Common myeloid progenitor, CD34-positive (primary cell): ENCODE measurements around the gene ZFR.

ENCODE experiments used
- CTCF ChIA-PET: fragments of 350-600 bp; sonication (Branson Sonifier 250); formaldehyde crosslinking; loops from one replicate; lab custom pipeline; 2021; ENCODE audit warnings: antibody characterized with exemption; lab: Charles Lee
- POLR2A ChIA-PET: fragments of 350-600 bp; sonication (Branson Sonifier 250); formaldehyde crosslinking; loops from one replicate; lab custom pipeline; 2021; ENCODE audit warnings: antibody characterized with exemption; lab: Charles Lee
- DNase-seq, 3 donors: peaks; one replicate each; pipeline versions ENCODE4 v3.0.0 to v3.0.0-alpha.2; 2013
- H3K27ac ChIP-seq, 2 experiments: 1 replicate in 1 of 2; 2 replicates in 1 of 2; pipeline ENCODE4 v1.7.0; 2013; ENCODE audit warnings: inconsistent platforms in 2 of 2, low read length in 2 of 2, mild to moderate bottlenecking in 2 of 2, low read depth in 1 of 2, moderate library complexity in 1 of 2; ENCODE audit not compliant: severe bottlenecking in 2 of 2, insufficient read depth in 1 of 2, poor library complexity in 1 of 2
- H3K27me3 ChIP-seq, 5 experiments: replicated peaks in 2 of 5; 1 replicate in 3 of 5; 2 replicates in 2 of 5; pipeline versions ENCODE4 v1.6.1 to v1.7.0; 2013; ENCODE audit warnings: low read length in 4 of 5, mild to moderate bottlenecking in 2 of 5, moderate library complexity in 2 of 5, inconsistent platforms in 1 of 5; ENCODE audit not compliant: insufficient read depth in 5 of 5, control insufficient read depth in 4 of 5
- H3K36me3 ChIP-seq, 4 experiments: 1 replicate in 2 of 4; 2 replicates in 2 of 4; pipeline versions ENCODE4 v1.6.1 to v1.7.0; 2013; ENCODE audit warnings: low read length in 3 of 4, control low read depth in 1 of 4, mild to moderate bottlenecking in 1 of 4; ENCODE audit not compliant: control insufficient read depth in 4 of 4, insufficient read depth in 4 of 4
- H3K4me1 ChIP-seq, 4 experiments: 1 replicate in 3 of 4; 2 replicates in 1 of 4; pipeline versions ENCODE4 v1.6.1 to v1.7.1; 2013; ENCODE audit warnings: low read length in 3 of 4, mild to moderate bottlenecking in 3 of 4, control low read depth in 1 of 4, inconsistent platforms in 1 of 4, moderate library complexity in 1 of 4; ENCODE audit not compliant: control insufficient read depth in 4 of 4, insufficient read depth in 4 of 4; ENCODE audit errors: control extremely low read depth in 1 of 4
- H3K4me3 ChIP-seq, 7 experiments: 1 replicate in 4 of 7; 2 replicates in 3 of 7; pipeline versions ENCODE4 v1.5.1 to v1.7.0; 2013; ENCODE audit warnings: mild to moderate bottlenecking in 7 of 7, low read length in 6 of 7, moderate library complexity in 6 of 7, inconsistent platforms in 2 of 7, low read depth in 2 of 7, control low read depth in 1 of 7; ENCODE audit not compliant: insufficient read depth in 4 of 7, control insufficient read depth in 1 of 7; ENCODE audit errors: extremely low read depth in 1 of 7
- H3K9me3 ChIP-seq, 5 experiments: 1 replicate in 4 of 5; 2 replicates in 1 of 5; pipeline versions ENCODE4 v1.6.1 to v1.7.1; 2013; ENCODE audit warnings: low read length in 4 of 5, mild to moderate bottlenecking in 2 of 5, inconsistent platforms in 1 of 5, low read depth in 1 of 5, moderate library complexity in 1 of 5; ENCODE audit not compliant: control insufficient read depth in 4 of 5, insufficient read depth in 2 of 5; ENCODE audit errors: control extremely low read depth in 1 of 5
- WGBS: methylation state at CpG from one replicate; pipeline ENCODE4 v1.1.5; 2013; ENCODE audit not compliant: insufficient coverage; 5-methylcytosine and 5-hydroxymethylcytosine counted together

The ZFR gene

DNA sequence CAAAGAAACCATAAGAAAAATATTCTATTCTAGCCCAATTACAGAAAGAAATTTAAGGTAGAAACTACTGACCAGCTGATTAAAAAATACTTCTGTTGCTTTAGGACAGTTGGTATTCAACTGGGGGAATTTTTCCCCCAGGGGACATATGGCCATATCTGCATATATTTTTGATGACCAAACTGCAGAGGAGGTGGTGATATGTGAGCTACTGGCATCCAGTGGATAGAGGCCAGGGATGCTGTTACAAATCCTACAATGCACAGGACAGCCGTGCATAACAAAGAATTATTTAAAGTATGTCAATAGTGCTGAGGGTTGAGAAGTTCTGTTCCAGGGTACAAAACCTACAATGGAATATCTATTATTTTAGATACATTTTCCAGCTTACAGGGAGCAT, 24.0 kb downstream of the ZFR start:
- peaks cover 5 to 32% (median 12%) of the 10 kb centered on the region in 4 experiments for H3K36me3 ChIP-seq
- H3K4me3 ChIP-seq = no peak overlapping the region
- H3K9me3 ChIP-seq = no peaks in the 10 kb centered on the region
- no peaks in the 10 kb centered on the region for H3K27me3 ChIP-seq
- H3K27ac ChIP-seq = no peak overlapping the region
- H3K4me1 ChIP-seq = peaks cover 0 to 3% (median 1%) of the 10 kb centered on the region in 4 experiments
- no CpG with 5 or more reads among the region's 1 CpG for WGBS
- no peak for DNase-seq
- ChIA-PET POLR2A (no interaction called here), CTCF (interaction anchor here (0.6 to 2.1 kb wide), 5 partner anchors 8 to 173 kb away, joined by 3 to 10 read pairs (median 3); no protein-coding TSS in a partner anchor)

DNA sequence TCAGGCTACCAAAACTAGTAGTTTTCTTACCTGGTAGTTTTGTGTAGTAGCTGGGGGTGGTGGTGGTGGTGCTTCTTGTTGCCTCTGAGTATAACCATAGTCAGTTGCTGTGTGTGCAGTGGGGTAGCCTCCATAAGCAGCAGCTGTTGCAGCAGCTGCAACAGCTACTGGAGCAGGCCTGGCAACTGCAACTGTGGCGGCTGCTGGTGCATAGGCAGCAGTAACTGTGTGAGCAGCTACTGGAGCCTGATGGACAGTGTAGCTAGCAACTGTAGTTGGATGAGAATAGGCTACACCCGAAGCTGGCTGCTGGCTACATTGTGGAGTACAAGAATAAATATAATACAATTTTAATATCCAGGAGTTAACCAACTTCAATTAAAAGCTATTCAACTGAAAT, 24.7 kb downstream of the ZFR start:
- no peaks in the 10 kb centered on the region for H3K27me3 ChIP-seq
- no peak overlapping the region for H3K27ac ChIP-seq
- no peak for DNase-seq
- peaks cover 5 to 39% (median 14%) of the 10 kb centered on the region in 4 experiments for H3K36me3 ChIP-seq
- no peaks in the 10 kb centered on the region for H3K9me3 ChIP-seq
- H3K4me1 ChIP-seq = peaks cover 0 to 3% (median 1%) of the 10 kb centered on the region in 4 experiments
- H3K4me3 ChIP-seq = no peak overlapping the region
- ChIA-PET CTCF (interaction anchor here (0.6 to 2.1 kb wide), 5 partner anchors 9 to 795 kb away, joined by 3 to 10 read pairs (median 3); no protein-coding TSS in a partner anchor), POLR2A (no interaction called here)
- WGBS = 100% methylated on average over 1 of the region's 2 CpGs

DNA sequence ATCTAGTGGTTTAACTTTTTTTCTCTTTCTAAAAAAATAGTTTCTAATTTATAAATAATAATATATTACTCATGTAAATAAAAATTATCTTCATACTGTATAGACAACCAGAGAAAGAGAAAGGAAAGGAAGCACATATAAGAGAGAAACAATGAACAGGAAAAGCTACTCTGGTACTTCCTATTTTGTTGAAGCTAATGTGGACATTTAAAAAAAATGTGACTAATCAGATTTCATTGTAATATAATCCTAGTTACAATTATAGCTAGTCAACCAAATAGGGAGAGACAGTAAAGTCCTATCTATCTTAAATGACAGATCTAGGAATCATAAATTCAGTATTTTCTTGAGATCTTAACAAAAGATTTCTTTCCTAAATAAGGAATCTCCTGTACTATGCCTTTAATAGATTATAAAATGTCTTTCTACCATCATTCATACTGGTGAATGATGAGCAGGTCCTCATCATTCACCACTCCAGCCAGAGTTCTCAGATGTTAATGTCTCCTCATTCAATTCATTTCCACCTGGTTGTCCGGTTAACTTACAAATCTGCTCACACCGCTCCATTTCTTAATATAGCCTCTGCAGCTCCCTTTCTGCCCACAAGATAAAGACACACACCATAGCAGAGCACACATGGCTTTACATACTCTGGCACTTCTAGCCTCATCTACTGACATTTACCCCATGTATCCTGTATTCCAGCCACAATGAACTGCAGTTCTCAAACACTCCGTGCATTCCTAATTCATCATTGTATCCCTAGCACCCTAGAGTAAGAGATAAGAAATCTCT, 30.9 kb downstream of the ZFR start:
- 100% methylated on average over 3 of the region's 3 CpGs for WGBS
- H3K27me3 ChIP-seq = no peaks in the 10 kb centered on the region
- H3K27ac ChIP-seq = peak overlapping the region in 1 of 2 experiments; percentile 44
- ChIA-PET POLR2A (interaction anchor here (0.6 to 0.9 kb wide), 2 partner anchors 7 to 199 kb away, joined by 3 to 5 read pairs; no protein-coding TSS in a partner anchor), CTCF (interaction anchor here (0.6 to 1.5 kb wide), 6 partner anchors 10 to 276 kb away, joined by 3 to 4 read pairs (median 3); no protein-coding TSS in a partner anchor)
- no peak overlapping the region for H3K4me3 ChIP-seq
- DNase-seq = no peak
- H3K4me1 ChIP-seq = peaks cover 0 to 2% (median 0%) of the 10 kb centered on the region in 4 experiments
- no peaks in the 10 kb centered on the region for H3K9me3 ChIP-seq
- H3K36me3 ChIP-seq = peaks cover 10 to 71% (median 39%) of the 10 kb centered on the region in 4 experiments

DNA sequence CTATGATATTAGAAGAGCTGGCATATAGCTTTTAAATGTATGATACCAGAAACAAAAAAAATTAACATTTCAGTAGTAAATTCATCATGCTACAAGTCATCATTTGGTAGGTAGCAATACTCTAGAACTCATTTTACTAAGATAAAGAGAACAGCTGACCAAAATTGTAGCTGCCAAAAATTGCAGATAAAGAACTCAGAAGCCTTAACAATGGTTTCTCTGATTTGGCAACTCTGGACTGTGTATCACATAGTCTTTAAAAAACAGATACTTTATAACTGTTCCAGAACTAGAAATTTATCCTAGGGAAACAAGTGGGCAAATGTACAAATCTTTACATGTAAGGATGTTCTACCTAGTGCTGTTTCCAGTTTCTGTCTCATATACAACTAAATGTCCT, 33.9 kb downstream of the ZFR start:
- CTCF ChIA-PET = interaction anchor here (0.9 to 1.9 kb wide), 5 partner anchors 9 to 179 kb away, joined by 3 to 6 read pairs (median 3); no protein-coding TSS in a partner anchor

DNA sequence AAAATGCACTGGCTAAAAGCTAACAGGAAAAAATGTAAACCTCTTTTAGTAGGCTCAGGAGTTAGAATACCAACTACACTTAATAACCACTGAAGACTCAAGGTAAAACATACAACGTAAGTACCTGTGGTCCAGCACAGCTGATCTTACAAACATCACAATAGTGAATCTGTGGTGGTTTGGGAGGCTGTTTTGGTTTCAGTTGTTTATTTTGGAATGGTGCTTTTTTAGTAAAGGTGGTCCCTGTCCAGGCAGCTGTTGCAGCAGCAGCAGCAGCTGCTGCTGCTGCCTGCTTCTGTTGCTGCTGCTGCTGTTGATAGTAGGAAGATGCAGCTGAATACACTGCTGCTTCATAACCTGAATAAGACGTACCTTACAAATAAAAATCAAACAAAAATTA, 37.9 kb downstream of the ZFR start:
- POLR2A ChIA-PET = interaction anchor here (0.7 kb wide), 1 partner anchor 8 kb away, joined by 5 read pairs; no protein-coding TSS in a partner anchor
- no peaks in the 10 kb centered on the region for H3K4me1 ChIP-seq
- no peak overlapping the region for H3K27ac ChIP-seq
- no CpG with 5 or more reads among the region's 2 CpGs for WGBS
- H3K36me3 ChIP-seq = peaks cover 39 to 85% (median 61%) of the 10 kb centered on the region in 4 experiments
- H3K4me3 ChIP-seq = no peak overlapping the region
- H3K27me3 ChIP-seq = no peaks in the 10 kb centered on the region
- no peaks in the 10 kb centered on the region for H3K9me3 ChIP-seq
- CTCF ChIA-PET = interaction anchor here (1.9 kb wide), 1 partner anchor 10 kb away, joined by 7 read pairs; no protein-coding TSS in a partner anchor
- no peak for DNase-seq

More for the DNA sequence above, 33.9 kb downstream of the ZFR start:
- Histone ChIP-seq H3K27me3 (no peaks in the 10 kb centered on the region), H3K36me3 (peaks cover 23 to 72% (median 48%) of the 10 kb centered on the region in 4 experiments), H3K4me3 (no peak overlapping the region), H3K9me3 (no peaks in the 10 kb centered on the region), H3K4me1 (peaks cover 0 to 2% (median 0%) of the 10 kb centered on the region in 4 experiments), H3K27ac (no peak overlapping the region)
- POLR2A ChIA-PET = no interaction called here
- DNase-seq = no peak

DNA sequence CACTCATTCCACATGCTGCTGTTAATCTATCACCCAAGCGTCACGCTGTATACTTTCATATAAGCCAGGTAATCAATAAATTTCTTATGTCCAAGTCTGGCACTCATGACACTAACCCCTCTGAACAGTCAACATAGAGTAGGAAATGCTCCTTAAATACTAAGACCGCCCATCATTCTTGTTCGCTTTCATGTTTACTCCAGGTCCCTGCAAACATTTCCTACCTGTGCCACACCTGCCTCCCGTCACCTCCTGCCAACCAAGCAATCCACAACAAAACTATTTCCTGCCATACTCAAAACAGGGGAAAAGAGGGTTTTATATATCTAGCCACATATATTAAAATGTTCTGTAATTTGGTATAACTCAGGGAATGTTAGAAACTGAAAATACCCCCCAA, 39.0 kb downstream of the ZFR start:
- Histone ChIP-seq H3K27ac (no peak overlapping the region), H3K9me3 (no peaks in the 10 kb centered on the region), H3K4me1 (no peaks in the 10 kb centered on the region), H3K4me3 (no peak overlapping the region), H3K36me3 (peaks cover 39 to 90% (median 62%) of the 10 kb centered on the region in 4 experiments), H3K27me3 (no peaks in the 10 kb centered on the region)
- ChIA-PET CTCF (interaction anchor here (0.6 to 1.9 kb wide), 4 partner anchors 16 to 1033 kb away, joined by 3 to 6 read pairs (median 3); no protein-coding TSS in a partner anchor), POLR2A (no interaction called here)
- DNase-seq = no peak
- 97% methylated on average over 2 of the region's 5 CpGs for WGBS
